RWPE2 (cell line): ENCODE measurements around the gene LRMDA.

Experiments used
- ATAC-seq: fragments of 200-7000 bp; cut with Tn5 transposase; 3 replicates; pipeline ENCODE4 v1.9.1; 2021; ENCODE audit warnings: low read depth
- DNase-seq: peaks from one replicate; pipeline ENCODE4 v3.0.0-alpha.2; 2020; ENCODE audit warnings: low spot score
- H3K27ac ChIP-seq: fragments of 450-650 bp; 2 replicates; pipeline ENCODE4 v1.5.1; 2017; ENCODE audit warnings: mild to moderate bottlenecking; ENCODE audit not compliant: poor library complexity, severe bottlenecking
- H3K27me3 ChIP-seq: fragments of 250-450 bp; sonication (Bioruptor Pico); 2 replicates; pipeline ENCODE4 v1.5.1; 2021; ENCODE audit warnings: mild to moderate bottlenecking, moderate library complexity; ENCODE audit not compliant: insufficient read depth, poor library complexity, severe bottlenecking
- H3K36me3 ChIP-seq: fragments of 250-450 bp; sonication (Bioruptor Pico); 2 replicates; pipeline ENCODE4 v1.5.1; 2020; ENCODE audit warnings: low read depth, mild to moderate bottlenecking, moderate library complexity
- H3K4me1 ChIP-seq: fragments of 250-450 bp; sonication (Bioruptor Pico); 2 replicates; pipeline ENCODE4 v1.5.1; 2021; ENCODE audit warnings: mild to moderate bottlenecking, moderate library complexity; ENCODE audit not compliant: insufficient read depth, poor library complexity, severe bottlenecking
- H3K4me3 ChIP-seq: fragments of 250-450 bp; sonication (Bioruptor Pico); 2 replicates; pipeline ENCODE4 v1.5.1; 2021; ENCODE audit warnings: mild to moderate bottlenecking, moderate library complexity; ENCODE audit not compliant: severe bottlenecking
- H3K9me3 ChIP-seq: fragments of 250-450 bp; sonication (Bioruptor Pico); 2 replicates; pipeline ENCODE4 v1.5.1; 2021; ENCODE audit warnings: mild to moderate bottlenecking, moderate library complexity; ENCODE audit not compliant: severe bottlenecking
- CTCF ChIP-seq: fragments of 450-650 bp; IDR thresholded peaks from one replicate; pipeline ENCODE4 v1.5.1; 2017; ENCODE audit warnings: mild to moderate bottlenecking, moderate library complexity; ENCODE audit not compliant: poor library complexity, severe bottlenecking

LRMDA gene

DNA sequence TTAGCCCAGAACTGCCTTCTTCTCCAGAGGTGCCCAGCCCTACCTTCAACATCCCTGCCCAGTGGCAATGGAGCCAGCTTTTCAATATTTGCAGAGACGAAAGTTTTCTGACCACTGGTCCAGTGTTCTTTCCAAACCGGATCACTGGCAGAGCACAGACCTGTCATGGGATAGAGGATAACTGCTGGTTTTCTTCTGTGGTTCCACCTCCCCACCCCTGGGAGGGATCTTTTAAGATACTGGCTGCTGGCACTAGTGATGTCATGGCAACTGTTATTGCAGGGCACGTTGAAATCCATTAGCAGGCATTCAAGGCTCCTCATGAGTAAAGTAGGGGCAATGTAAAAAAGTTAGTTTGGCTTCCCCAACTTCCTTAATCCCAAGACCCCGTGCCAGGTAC is 387.1 kb downstream of the LRMDA start:
- no peak for TF ChIP-seq CTCF
- Histone ChIP-seq H3K27me3 (peaks cover 7% of the 10 kb centered on the region), H3K4me3 (no peak overlapping the region), H3K4me1 (no peaks in the 10 kb centered on the region), H3K27ac (no peak overlapping the region), H3K9me3 (no peaks in the 10 kb centered on the region), H3K36me3 (no peaks in the 10 kb centered on the region)
- ATAC-seq, result no peak
- no peak for DNase-seq

GRCh38 chr10:75825235-75825634 is 393.8 kb downstream of the LRMDA start:
- peaks cover 4% of the 10 kb centered on the region for H3K27me3 ChIP-seq
- DNase-seq (no peak), ATAC-seq (no peak)
- H3K9me3 ChIP-seq, result no peaks in the 10 kb centered on the region
- no peak for TF ChIP-seq CTCF
- no peak overlapping the region for H3K4me3 ChIP-seq
- no peak overlapping the region for H3K27ac ChIP-seq
- no peaks in the 10 kb centered on the region for H3K4me1 ChIP-seq
- no peaks in the 10 kb centered on the region for H3K36me3 ChIP-seq

DNA sequence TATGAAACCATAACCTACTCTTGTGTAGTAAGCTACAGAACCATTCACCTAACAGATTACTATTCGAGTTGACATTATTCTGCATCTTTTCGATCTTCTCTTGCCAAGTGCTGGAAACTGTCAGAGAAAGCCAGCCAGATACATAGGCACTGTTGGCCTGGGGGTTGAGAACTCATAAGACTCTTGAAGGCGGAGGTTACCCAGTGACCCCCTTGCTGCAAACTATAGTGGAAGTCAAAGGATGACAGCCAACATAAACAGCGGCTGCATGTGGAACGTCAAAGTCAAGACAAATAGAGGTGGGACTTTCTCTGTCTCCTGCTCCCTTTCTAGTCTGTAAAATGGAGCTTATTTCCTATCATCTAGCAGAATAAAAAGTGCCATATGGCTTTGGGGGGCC is 394.2 kb downstream of the LRMDA start:
- no peak for ATAC-seq
- Histone ChIP-seq H3K9me3 (no peaks in the 10 kb centered on the region), H3K4me3 (no peak overlapping the region), H3K27ac (no peak overlapping the region), H3K27me3 (peaks cover under 1% of the 10 kb centered on the region), H3K4me1 (no peaks in the 10 kb centered on the region), H3K36me3 (no peaks in the 10 kb centered on the region)
- DNase-seq, result no peak
- no peak for TF ChIP-seq CTCF

GRCh38 chr10:75826846-75827245 is 395.4 kb downstream of the LRMDA start:
- H3K4me1 ChIP-seq, result no peaks in the 10 kb centered on the region
- DNase-seq, result no peak
- ATAC-seq, result no peak
- no peaks in the 10 kb centered on the region for H3K27me3 ChIP-seq
- no peak overlapping the region for H3K27ac ChIP-seq
- H3K4me3 ChIP-seq, result no peak overlapping the region
- H3K36me3 ChIP-seq, result no peaks in the 10 kb centered on the region
- no peaks in the 10 kb centered on the region for H3K9me3 ChIP-seq
- TF ChIP-seq CTCF, result no peak

DNA sequence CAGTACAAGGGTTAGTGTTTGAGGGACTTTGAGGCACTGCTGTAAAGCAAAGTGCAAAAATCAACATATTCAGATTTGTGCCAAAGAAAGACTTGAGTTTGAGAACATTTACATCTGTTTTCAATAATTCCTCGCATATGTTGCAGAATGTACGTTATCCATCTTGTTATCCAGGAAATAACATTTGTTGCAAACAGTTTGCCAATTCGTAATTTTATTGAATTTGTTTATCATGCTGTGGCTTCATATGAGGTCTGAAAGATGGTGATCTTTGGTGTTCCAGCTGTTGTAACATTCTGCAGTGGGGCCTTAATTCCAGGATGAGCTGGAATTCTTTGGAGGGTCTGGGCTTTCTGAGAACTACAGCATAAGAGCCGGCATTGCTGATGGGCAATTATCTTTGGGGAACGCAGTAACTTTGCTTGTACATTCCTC is 396.2 kb downstream of the LRMDA start:
- ATAC-seq, result no peak
- DNase-seq, result no peak
- no peaks in the 10 kb centered on the region for H3K9me3 ChIP-seq
- H3K27me3 ChIP-seq, result no peaks in the 10 kb centered on the region
- no peak overlapping the region for H3K27ac ChIP-seq
- no peak for TF ChIP-seq CTCF
- no peaks in the 10 kb centered on the region for H3K4me1 ChIP-seq
- H3K4me3 ChIP-seq, result no peak overlapping the region
- no peaks in the 10 kb centered on the region for H3K36me3 ChIP-seq
